ENCODE data around the gene GNB3.
A peak's percentile ranks its signal among the peaks of the same experiment; 100 is the strongest.
"Not testable (repeated sequence)": the region's sequence is repeated elsewhere in the genome, so short reads cannot be mapped to it uniquely, and the experiment has no call there.

Gene GNB3

DNA sequence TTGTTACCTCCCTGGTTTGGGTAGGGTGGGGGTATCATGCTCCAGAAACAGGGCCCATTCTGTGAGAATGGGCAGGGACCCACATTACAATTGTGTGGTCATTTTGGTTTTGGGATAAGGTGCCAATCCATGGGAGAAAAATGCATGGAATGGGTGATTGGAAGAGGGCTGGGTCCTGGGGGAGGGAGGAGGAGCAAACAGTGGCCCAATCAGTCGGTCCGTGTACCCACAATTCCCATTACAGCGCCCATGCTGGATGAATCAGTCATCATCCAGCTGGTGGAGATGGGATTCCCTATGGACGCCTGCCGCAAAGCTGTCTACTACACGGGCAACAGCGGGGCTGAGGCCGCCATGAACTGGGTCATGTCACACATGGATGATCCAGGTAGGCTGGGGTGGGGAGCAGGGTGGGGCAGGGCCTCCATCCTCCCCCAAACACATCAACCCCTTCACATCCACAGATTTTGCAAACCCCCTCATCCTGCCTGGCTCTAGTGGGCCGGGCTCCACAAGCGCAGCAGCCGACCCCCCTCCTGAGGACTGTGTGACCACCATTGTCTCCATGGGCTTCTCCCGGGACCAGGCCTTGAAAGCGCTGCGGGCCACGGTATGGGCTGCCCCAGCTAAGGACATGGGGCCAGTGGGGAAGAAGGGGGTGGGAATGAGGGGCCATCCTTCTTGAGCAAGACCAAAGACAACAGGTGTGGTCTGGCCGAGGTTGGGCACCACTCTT lies 23.0 kb downstream of the GNB3 start:
- DNase-seq = no peak

DNA sequence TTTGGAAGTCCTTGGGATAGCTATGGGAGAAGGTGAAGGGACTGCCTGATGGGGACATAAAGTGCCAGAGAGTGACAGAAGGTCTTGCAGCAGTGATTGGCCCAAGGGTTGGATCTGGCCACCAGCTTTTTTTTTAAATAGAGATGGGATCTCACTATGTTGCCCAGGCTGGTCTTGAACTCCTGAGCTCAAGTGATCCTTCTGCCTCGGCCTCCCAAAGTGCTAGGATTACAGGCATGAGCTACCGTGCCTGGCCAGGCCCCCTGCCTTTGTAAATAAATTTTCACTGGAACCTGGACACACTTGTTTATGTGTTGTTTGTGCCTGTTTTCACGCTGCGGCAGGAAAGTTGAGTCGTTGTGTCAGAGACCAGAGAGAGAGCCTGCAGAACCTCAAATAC lies 24.6 kb downstream of the GNB3 start:
- not testable (repeated sequence) for DNase-seq

DNA sequence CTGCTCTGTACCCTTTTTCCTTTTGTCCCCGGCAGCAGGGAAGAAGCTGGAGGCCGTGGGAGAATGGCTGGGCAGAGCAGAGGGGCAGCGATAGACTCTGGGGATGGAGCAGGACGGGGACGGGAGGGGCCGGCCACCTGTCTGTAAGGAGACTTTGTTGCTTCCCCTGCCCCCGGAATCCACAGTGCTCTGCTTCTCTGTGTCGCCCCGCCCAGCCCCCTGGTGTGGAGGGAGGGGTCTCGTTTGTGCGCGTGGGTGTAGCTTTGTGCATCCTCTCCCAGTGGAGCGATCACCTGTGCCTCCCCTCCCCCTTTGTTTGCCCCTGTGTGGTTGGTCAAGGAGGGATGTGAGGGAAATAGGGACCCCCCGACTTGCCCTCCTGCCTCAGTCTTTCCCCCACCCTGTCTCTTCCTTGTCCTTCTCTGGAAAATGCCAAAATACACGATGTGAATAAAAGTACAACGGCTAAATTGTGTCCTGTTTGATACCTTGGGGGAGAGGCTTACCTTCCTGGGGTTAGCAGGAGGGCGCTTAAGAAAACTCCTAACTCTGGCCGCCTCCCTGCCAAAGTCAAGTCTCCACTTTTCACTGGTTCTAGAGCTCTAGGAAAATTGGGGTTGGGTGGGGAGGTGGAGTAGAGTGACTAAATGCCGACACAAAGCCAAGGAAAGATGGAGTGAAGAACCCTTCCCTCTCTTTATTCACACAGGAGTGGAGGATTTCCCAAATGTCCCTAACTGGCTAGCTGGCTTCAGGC lies 25.6 kb downstream of the GNB3 start:
- DNase-seq = no peak

DNA sequence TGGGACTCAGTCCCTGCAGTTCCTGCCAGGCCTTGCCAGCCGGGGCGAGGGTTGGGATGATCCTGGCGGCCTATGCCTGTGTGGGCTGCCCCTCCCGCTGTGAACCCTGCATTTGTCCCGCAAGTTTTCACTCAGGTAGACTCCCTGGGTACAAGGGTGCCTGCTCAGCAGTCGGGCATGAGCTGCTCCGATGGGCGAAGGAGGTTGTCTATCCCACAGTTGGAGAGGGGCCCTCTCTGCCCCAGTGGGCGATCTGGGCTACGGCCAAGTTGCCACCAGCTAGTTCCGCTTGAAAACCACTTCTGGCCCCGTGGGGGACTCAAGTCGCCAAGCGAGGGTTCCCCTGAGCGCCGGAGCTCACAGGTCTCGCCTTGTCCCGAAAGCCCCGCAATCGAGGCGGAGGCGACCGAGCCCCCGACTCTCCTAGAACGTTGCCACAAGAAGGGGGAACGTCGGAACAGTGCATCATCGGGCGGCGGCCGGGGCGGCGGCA lies 26.2 kb downstream of the GNB3 start:
- DNase-seq = no peak

DNA sequence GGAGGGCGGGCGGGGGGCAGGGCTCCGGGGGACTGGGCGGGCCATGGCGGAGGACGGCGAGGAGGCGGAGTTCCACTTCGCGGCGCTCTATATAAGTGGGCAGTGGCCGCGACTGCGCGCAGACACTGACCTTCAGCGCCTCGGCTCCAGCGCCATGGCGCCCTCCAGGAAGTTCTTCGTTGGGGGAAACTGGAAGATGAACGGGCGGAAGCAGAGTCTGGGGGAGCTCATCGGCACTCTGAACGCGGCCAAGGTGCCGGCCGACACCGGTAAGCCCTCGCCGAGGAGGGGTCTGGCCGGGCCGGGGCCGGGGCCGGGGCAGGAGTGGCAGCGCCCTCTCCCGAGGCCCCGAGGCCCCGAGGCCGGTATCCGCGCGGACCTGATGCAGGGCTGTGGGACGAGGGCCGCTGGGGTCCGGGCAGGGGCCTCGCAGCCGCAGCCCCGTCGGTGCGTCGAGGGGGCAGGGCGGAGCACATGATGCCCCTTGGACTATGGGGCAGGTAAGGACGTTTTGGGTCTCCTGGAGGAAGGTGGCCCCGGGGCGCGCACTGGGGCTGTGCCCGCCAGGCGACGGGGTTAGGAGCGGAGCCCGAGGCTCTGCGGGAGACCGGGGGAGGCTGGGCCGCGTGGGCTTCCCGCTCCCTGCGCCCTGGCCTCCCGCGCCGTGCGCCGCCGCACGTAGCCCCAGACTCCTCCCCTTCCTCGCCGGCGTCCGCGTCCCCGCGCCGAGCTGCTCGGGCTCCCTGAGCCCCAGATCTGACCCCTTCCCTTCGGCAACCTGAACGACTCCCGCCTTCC lies 26.9 kb downstream of the GNB3 start, which contains the start of gene TPI1:
Gene TPI1 (plus strand): TSS at position 119 of the 798 bp plus-strand sequence. CDS start 36 bp downstream, at position 155.
- DNase-seq = peak; percentile 87

DNA sequence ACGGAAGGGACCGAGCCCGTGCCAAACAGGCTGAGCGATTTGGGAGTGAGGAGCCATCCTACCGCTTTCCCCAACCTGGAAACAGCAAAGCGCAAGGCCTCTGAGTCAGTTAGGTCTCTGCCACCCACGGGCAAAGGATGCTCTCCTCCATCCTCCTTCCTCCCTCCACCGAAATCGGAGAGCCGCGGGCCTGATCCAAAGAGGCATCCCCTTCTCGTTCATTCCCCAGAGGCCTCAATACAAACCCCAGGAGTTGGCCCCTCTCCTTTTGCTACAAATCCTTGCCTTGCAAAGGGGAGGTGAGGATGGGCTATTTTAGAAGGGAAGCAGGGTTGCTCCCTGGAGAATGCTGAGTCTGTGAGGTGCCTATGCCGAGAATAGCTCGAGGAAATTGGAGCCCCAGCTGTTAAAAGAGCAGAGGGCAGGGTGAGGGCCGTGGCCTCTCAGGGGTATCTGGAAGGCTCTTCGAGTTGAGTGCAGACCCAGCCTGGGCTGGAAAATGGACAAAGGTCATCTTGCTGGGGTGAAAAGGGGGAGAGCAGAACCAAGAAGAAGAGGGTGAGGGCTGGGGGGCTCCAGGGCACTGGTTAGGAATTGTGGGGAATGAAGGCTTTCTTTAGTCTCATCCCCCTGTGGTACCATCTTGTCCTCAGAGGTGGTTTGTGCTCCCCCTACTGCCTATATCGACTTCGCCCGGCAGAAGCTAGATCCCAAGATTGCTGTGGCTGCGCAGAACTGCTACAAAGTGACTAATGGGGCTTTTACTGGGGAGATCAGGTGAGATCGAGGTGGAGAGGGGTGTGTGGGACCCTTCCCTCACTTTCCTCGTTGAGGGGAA lies 27.7 kb downstream of the GNB3 start:
- peak; percentile 44 for DNase-seq

DNA sequence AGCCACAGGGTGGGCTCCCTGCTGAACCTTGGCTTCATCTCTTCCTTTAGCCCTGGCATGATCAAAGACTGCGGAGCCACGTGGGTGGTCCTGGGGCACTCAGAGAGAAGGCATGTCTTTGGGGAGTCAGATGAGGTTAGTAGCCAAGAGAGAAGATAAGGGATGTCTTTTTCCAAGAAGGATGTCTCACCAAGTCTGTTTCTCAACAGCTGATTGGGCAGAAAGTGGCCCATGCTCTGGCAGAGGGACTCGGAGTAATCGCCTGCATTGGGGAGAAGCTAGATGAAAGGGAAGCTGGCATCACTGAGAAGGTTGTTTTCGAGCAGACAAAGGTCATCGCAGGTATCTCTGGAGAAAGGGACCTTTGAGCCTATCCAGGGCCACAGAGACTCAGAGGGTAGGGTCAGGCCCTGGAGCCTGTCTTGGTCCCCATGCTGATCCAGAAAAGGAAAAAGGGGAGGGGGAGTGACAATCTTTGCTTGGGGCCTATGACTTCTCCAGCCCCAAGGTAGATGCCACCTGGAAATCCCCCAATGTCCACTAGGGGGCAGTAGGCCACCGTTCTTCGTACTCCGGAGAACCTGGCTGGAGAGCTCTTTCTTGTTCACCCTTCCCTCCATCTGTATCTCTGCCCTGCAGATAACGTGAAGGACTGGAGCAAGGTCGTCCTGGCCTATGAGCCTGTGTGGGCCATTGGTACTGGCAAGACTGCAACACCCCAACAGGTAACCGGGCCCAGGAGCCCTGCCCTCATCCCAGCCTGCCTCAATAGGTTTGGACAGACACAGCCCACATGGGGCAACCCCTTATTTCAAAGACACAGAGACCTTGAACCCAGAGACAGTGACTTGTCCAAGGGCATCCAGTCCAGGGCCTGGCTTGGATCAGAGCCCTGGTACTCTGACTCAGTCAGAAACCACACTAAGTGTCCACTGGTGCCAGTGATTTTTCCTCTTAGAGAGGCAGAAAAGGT lies 28.6 kb downstream of the GNB3 start:
- DNase-seq = peak; percentile 92

DNA sequence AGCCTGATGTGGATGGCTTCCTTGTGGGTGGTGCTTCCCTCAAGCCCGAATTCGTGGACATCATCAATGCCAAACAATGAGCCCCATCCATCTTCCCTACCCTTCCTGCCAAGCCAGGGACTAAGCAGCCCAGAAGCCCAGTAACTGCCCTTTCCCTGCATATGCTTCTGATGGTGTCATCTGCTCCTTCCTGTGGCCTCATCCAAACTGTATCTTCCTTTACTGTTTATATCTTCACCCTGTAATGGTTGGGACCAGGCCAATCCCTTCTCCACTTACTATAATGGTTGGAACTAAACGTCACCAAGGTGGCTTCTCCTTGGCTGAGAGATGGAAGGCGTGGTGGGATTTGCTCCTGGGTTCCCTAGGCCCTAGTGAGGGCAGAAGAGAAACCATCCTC lies 29.6 kb downstream of the GNB3 start:
- DNase-seq = not testable (repeated sequence)

DNA sequence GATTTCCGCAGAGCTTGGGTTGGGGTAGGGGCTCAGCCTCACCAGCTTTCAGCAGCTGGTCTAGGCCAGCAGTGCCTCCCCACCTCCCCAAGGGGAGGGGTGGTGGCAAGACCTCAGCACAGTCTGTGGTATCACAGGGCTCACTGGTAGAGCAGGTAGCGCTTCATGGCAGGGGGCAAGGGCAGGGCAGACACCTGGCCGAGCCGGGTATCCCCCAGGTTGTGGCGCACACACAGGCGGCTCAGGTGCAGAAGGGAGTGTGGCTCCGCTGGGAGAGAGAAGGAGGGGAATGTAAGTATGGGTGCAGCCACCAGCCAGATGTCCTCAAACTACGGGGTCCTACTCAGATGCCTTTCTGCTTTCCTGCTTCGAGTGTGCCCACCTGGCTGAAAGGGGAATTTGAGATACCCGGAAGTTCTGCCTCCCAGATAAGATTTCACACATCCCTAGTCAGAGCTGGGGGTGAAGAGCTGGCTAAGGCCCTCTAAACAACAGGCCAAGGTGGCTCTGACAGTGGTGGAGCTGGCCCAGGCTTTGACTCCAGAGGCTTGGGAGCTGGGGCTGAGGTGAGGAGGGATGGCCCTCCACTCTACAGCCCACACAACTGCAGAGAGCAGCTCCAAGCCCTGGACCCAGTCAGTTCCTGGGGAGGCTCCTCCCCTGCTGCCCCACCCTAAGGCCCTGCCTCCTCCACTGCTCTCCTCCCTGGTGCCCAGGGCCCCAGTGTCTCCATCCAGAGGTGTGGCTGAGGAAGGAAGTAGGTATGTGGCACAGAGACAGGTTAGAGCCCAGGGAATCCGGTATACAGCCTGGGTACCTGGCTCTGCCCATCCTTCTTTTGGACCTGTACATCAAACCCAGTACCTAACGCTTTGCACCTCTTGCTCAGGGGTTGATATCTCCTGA lies 30.6 kb downstream of the GNB3 start:
- DNase-seq = peak; percentile 58

DNA sequence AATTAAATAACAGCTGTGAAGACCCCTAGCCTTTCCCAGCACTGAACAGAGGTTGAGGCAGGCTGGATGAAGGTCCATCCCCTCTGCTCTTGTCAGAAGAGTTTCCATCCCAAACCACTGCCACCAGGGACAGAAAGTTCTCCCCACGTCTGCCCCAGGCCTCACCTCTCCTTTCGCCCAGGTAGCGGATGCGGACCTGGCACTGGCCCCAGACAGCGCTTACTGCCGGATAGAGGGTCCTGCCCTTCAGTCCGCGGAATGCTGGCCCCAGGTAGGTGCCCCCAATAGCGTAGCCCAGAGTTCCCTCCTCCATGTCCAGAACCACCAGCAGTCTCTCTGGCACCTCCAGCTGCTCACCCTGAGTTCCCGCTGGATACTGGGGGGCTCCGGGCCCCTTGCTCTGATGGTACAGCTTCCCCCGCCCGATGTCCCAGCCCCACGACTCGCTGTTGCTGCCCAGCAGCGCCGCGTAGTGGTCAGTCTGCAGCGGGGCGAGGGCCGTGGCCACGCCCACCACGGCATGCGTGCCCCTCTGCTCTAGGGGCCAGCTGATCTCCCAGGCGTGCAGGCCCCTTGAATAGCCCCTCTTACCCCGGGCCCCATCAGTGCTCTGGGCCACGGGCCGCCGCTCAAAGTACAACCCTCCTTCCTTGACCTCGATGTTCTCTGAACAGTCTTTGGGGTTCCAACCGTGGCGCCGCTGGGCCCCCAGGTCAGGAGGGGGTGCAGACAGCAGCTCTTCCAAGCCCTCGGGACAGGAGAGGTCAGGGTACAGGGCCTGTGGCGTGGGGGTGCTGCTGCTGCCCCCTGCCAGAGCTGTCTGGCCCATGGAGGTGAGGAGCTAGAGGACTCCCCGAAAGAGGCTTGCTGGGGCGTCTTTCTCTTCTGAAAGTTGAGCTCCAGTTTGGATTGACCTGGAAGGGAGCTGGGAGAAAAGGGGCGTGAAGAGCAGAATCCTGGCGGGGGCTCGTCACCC lies 31.6 kb downstream of the GNB3 start:
- DNase-seq = peak; percentile 91

DNA sequence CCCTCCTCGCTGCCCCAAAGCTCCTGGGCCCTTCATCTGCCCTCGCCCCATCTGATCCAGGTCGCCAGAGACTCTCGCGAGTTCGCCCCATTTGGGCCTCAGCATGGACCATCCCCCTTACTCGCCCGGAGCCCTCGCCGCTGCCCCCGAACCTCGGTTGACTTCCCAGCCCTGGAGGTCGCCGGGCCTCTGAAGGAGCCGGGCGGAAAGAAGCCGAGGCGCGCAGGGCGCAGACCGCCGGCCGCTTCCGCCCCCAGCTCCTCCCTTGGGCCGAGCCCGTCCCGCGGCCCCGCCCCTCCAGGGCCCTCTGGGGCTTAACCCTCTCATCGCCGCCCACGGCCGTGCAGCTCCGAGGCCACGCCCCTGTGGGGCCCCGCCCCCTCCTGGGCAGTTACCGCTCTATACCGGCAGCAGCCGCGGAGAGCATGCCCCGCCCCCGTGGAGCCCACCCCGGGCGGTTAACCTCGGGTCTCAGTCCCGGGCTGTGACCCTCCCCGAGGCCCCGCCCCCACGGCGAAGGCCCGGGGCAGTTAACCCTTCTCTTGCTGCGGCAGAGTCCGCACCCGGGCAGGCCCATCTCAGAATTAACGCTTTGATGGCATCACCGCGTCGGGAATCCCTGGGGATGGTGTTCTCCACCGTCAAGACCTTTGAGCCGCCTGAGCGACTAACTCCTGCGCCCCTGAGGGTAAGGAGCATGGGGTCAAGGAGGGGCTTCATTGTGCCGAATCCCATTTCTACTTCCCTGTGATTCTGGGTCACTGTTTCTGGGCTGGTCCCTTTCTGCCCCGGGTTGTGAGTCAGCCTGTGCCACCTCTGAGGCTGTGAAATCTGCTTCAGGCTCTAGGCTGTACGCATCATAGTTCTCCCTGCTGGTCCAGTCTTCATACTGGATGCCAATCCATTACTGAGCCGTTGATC lies 32.6 kb downstream of the GNB3 start, which contains the start of gene SPSB2:
Gene SPSB2 (minus strand): TSS at position 210 of the 921 bp plus-strand sequence. CDS start 402 bp downstream, outside the sequence.
- DNase-seq = peak; percentile 99

DNA sequence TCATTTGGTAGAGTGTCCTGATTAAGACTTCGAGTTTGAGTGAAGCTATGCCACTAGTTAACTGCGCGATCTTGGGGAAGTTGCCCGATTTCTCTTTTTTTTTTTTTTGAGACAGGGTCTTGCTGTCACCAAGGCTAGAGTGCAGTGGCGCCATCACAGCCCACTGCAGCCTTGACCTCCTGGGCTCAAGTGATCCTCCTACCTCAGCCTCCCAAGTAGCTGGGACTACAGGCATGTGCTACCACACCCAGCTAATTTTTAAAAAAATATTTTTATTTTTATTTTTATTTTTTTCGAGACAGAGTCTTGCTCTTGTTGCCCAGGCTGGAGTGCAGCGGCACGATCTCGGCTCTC lies 33.3 kb downstream of the GNB3 start:
- not testable (repeated sequence) for DNase-seq

DNA sequence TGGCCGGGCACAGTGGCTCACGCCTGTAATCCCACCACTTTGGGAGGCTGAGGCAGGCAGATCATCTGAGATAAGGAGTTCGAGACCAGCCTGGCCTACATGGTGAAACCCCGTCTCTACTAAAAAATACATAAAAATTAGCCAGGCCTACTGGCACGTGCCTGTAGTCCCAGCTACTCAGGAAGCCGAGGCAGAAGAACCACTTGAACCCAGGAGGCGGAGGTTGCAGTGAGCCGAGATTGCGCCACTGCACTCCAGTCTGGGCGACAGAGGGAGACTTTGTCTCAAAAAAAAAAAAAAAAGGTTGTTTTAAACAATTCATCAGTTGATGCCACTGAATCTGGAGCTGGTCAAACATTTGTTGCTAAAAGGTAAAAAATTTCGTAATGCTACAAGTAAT lies 39.1 kb downstream of the GNB3 start:
- DNase-seq = not testable (repeated sequence)

DNA sequence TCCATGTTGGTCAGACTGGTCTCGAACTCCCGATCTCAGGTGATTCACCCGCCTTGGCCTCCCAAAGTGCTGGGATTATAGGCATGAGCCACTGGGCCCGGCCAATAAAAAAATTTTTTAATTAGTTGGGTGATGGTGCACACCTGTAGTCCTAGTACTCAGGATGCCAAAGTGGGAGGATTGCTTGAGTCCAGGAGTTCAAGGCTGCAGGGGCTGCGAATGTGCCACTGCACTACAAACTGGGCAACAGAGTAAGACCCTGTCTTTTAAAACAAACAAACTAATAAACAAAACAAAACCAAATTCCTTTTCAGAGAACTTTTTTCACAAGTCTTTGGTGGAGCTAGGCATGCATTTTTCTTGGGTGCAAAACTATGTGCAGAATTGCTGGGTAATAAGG lies 42.5 kb downstream of the GNB3 start:
- no peak for DNase-seq

DNA sequence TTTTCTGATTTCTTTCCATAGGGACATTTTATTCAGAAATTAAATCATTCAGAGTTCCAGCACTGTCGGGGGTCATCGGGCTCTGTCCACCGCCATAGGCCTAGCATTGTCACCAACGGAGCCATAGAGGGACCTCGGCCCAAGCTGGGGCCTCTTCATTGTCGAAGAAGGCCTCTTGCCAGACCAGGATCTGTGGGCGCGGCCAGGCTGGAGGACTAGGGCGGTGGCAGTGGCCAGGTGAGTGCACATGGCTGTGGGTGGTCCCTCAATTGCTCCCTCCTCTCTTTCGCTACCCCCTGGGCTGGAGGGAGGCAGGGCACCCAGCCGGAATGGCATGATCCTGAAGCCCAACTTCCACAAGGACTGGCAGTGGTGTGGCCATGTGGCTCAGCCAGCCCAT lies 43.0 kb downstream of the GNB3 start:
- no peak for DNase-seq

DNA sequence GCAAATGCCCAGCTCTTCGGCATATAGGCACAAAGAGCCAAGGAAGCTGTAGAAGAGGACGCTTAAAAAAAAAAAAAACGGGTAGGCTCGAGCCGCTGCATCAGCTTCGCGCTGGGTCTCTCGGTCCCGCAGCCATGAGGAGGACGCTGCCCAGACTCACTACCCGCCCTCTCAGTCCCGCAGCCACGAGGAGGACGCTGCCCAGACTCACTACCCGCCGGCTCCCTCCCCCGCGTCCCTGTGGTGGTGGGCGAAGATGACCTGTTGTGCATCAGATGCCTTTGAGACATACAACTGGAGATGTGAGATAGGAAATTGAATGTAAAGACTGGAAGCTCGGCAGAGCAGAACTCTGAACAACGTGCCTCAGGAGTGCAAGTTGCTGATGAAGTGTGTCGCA lies 43.8 kb downstream of the GNB3 start:
- no peak for DNase-seq

DNA sequence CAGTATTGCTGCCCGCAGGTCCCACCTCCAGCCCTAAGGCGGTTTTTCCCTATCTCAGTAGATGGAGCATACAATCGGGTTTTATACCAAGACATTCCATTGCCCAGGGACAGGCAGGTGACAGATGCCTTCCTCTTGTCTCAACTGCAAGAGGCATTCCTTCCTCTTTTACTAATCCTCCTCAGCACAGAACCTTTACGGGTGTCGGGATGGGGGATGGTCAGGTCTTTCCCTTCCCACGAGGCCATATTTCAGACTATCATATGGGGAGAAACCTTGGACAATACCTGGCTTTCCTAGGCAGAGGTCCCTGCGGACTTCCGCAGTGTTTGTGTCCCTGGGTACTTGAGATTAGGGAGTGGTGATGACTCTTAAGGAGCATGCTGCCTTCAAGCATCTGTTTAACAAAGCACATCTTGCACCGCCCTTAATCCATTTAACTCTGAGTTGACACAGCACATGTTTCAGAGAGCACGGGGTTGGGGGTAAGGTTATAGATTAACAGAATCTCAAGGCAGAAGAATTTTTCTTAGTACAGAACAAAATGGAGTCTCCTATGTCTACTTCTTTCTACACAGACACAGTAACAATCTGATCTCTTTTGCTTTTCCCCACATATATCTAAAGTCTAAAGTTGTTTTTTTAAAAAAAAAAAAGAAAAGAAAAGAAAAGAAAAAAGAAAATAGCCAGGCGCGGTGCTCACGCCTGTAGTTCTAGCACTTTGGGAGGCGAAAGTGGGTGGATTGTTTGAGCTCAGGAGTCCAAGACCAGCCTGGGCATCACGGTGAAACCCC lies 45.7 kb downstream of the GNB3 start:
- peak; percentile 17 for DNase-seq

Measured in OCI-M1 (cell line).